Parathyroid adenoma (tissue), 2 donors: ENCODE results near the gene ARFGEF3.

Experiments
- H2AFZ ChIP-seq: fragments of 300-600 bp; sonication (generic); one replicate; pipeline ENCODE4 v1.7.0; 2017; ENCODE audit warnings: antibody characterized with exemption, mild to moderate bottlenecking
- H3K27ac ChIP-seq: fragments of 300-600 bp; sonication (generic); one replicate; pipeline ENCODE4 v1.7.0; 2017
- H3K27me3 ChIP-seq: fragments of 300-600 bp; sonication (generic); one replicate; pipeline ENCODE4 v1.7.0; 2017; ENCODE audit warnings: low read length; ENCODE audit not compliant: control insufficient read depth, insufficient read depth
- H3K36me3 ChIP-seq: fragments of 300-600 bp; sonication (generic); one replicate; pipeline ENCODE4 v1.7.0; 2017; ENCODE audit warnings: low read length; ENCODE audit not compliant: control insufficient read depth, insufficient read depth
- H3K4me1 ChIP-seq: fragments of 300-600 bp; sonication (generic); one replicate; pipeline ENCODE4 v1.7.0; 2017; ENCODE audit warnings: control low read depth
- H3K4me2 ChIP-seq: fragments of 300-600 bp; sonication (generic); one replicate; pipeline ENCODE4 v1.7.0; 2017; ENCODE audit warnings: low read length
- H3K4me3 ChIP-seq: fragments of 300-600 bp; sonication (generic); one replicate; pipeline ENCODE4 v1.7.0; 2017; ENCODE audit warnings: low read depth, low read length
- H3K79me2 ChIP-seq: fragments of 300-600 bp; sonication (generic); one replicate; pipeline ENCODE4 v1.7.0; 2017; ENCODE audit warnings: control low read depth
- H3K9ac ChIP-seq: fragments of 300-600 bp; sonication (generic); one replicate; pipeline ENCODE4 v1.7.0; 2017; ENCODE audit warnings: mild to moderate bottlenecking
- H3K9me3 ChIP-seq: fragments of 300-600 bp; sonication (generic); one replicate; pipeline ENCODE4 v1.7.0; 2017; ENCODE audit warnings: low read length; ENCODE audit not compliant: control insufficient read depth
- CTCF ChIP-seq: fragments of 300-600 bp; sonication (generic); IDR thresholded peaks from one replicate; pipeline ENCODE4 v1.7.0; 2017; ENCODE audit warnings: antibody characterized with exemption, mild to moderate bottlenecking
- donor health status: primary hyperparathyroidism.

The ARFGEF3 gene

GRCh38 chr6:138293428-138294395 is 132.0 kb downstream of the ARFGEF3 start:
- TF ChIP-seq CTCF, result no peak
- H3K27ac ChIP-seq, result no peak overlapping the region
- no peaks in the 10 kb centered on the region for H3K36me3 ChIP-seq
- H3K4me3 ChIP-seq, result no peak overlapping the region
- no peaks in the 10 kb centered on the region for H3K27me3 ChIP-seq
- no peaks in the 10 kb centered on the region for H3K79me2 ChIP-seq
- no peak overlapping the region for H3K4me2 ChIP-seq
- no peaks in the 10 kb centered on the region for H3K9me3 ChIP-seq
- no peak overlapping the region for H2AFZ ChIP-seq
- no peak overlapping the region for H3K9ac ChIP-seq
- H3K4me1 ChIP-seq, result no peaks in the 10 kb centered on the region

GRCh38 chr6:138296381-138296780 is 134.6 kb downstream of the ARFGEF3 start:
- Histone ChIP-seq H3K79me2 (no peaks in the 10 kb centered on the region), H3K9me3 (no peaks in the 10 kb centered on the region), H3K4me2 (no peak overlapping the region), H3K27me3 (no peaks in the 10 kb centered on the region), H3K27ac (no peak overlapping the region), H3K36me3 (no peaks in the 10 kb centered on the region), H3K4me1 (no peaks in the 10 kb centered on the region), H2AFZ (no peak overlapping the region), H3K4me3 (no peak overlapping the region), H3K9ac (no peak overlapping the region)
- TF ChIP-seq CTCF, result no peak

GRCh38 chr6:138296786-138297185 is 135.0 kb downstream of the ARFGEF3 start:
- H2AFZ ChIP-seq, result no peak overlapping the region
- no peaks in the 10 kb centered on the region for H3K27me3 ChIP-seq
- H3K4me3 ChIP-seq, result no peak overlapping the region
- no peak for TF ChIP-seq CTCF
- H3K36me3 ChIP-seq, result no peaks in the 10 kb centered on the region
- H3K9me3 ChIP-seq, result no peaks in the 10 kb centered on the region
- no peak overlapping the region for H3K9ac ChIP-seq
- no peak overlapping the region for H3K4me2 ChIP-seq
- no peaks in the 10 kb centered on the region for H3K79me2 ChIP-seq
- no peaks in the 10 kb centered on the region for H3K4me1 ChIP-seq
- H3K27ac ChIP-seq, result no peak overlapping the region

- Histone ChIP-seq H3K4me1 (no peaks in the 10 kb centered on the region), H3K4me2 (no peak overlapping the region), H3K27me3 (no peaks in the 10 kb centered on the region), H3K36me3 (no peaks in the 10 kb centered on the region), H3K79me2 (no peaks in the 10 kb centered on the region), H2AFZ (no peak overlapping the region), H3K9ac (no peak overlapping the region), H3K9me3 (no peaks in the 10 kb centered on the region), H3K4me3 (no peak overlapping the region), H3K27ac (no peak overlapping the region)
- no peak for TF ChIP-seq CTCF
Measured at GRCh38 chr6:138297761-138298298, 136.1 kb downstream of the ARFGEF3 start.
